RWPE1 (cell line): Measurements from ENCODE around the gene ULK1.

Experiments
- CTCF ChIA-PET: fragments of 350-600 bp; sonication (Branson Sonifier 250); formaldehyde crosslinking; extraction: SDS; loops from one replicate; lab custom pipeline; 2021; lab: Yijun Ruan, JAX
- POLR2A ChIA-PET: fragments of 400-600 bp; formaldehyde crosslinking; extraction: SDS; loops from one replicate; lab custom pipeline; 2020; ENCODE audit warnings: antibody characterized with exemption; ENCODE audit not compliant: low non-redundant PET; lab: Yijun Ruan, JAX
- DNase-seq: peaks from one replicate; pipeline ENCODE4 v3.0.0; 2012; ENCODE audit warnings: low spot score
- H3K27ac ChIP-seq: fragments of 450-650 bp; 2 replicates; pipeline ENCODE4 v1.5.1; 2017
- CTCF ChIP-seq: fragments of 450-650 bp; conservative IDR thresholded peaks from 2 replicates; pipeline ENCODE4 v1.5.1; 2017; ENCODE audit warnings: low read depth, mild to moderate bottlenecking

ULK1 gene

GRCh38 chr12:131962069-131962468, 67.6 kb downstream of the ULK1 start:
- no peak for TF ChIP-seq CTCF
- DNase-seq, result no peak
- H3K27ac ChIP-seq, result no peak overlapping the region
- ChIA-PET CTCF (no interaction called here), POLR2A (no interaction called here)

DNA sequence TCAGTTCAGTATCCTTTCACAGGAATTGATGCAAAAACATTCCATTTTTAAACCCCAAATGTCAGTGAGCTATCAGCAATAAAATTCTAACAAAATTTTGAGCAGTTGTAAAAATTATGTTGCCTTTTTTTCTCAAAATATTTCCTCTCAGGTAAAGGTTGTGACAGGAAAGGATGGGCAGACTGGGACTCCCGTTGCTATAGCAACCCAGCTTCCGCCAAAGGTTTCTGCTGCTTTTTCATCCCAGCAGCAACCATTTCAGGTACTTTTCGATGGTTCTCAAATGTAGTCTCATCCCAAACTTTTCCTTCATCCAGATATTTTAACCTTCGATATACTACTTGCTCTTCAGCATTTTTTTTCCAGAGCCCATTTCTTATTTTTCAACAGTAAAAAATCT, 69.0 kb downstream of the ULK1 start:
- no peak overlapping the region for H3K27ac ChIP-seq
- no peak for TF ChIP-seq CTCF
- no peak for DNase-seq
- CTCF ChIA-PET, result interaction anchor here (0.7 kb wide), 1 partner anchor 14 kb away, joined by 3 read pairs; no protein-coding TSS in a partner anchor
- POLR2A ChIA-PET, result no interaction called here

DNA sequence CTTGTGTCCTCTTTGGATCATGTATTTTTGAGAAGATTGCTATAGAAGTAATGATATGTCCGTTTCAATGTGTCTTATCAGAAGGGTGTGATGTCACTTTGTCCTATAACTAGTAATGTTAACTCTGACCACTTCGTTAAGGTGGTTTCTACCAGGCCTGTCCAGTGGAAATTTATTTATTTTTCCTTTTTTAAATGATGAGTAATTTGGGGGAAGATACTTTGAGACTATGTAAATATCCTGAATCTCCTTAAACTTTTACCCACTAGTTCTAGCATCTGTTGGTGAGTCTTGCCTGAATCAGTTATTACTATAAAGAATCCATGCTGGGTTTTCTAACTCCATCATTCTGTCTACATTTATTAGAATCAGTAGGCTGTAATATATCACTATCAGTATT, 70.7 kb downstream of the ULK1 start:
- no peak for TF ChIP-seq CTCF
- POLR2A ChIA-PET, result no interaction called here
- CTCF ChIA-PET, result no interaction called here
- DNase-seq, result no peak
- no peak overlapping the region for H3K27ac ChIP-seq

GRCh38 chr12:131971226-131971625, 76.8 kb downstream of the ULK1 start:
- DNase-seq, result no peak
- ChIA-PET CTCF (interaction anchor here (0.6 kb wide), 1 partner anchor 9 kb away, joined by 3 read pairs; no protein-coding TSS in a partner anchor), POLR2A (no interaction called here)
- TF ChIP-seq CTCF, result no peak
- H3K27ac ChIP-seq, result no peak overlapping the region
